ENCODE results near the gene TSPAN4. TPM values are rescaled to one million over a fixed set of nuclear protein-coding genes. Genes with fewer than 3 reads are reported as not detected.

TSPAN4 gene
- total RNA-seq, 2 experiments from 2014 or later = 1.6 to 2.0 TPM

- CTCF ChIA-PET = no interaction called here
- H3K4me3 ChIP-seq (ENCODE audit: low read length) = no peak overlapping the region
- peaks cover 45 to 56% of the 10 kb centered on the region in 2 experiments for H3K27me3 ChIP-seq (ENCODE audit: control insufficient read depth in 1 of 2, insufficient read depth in 2 of 2, low read length in 2 of 2)
- peaks cover 30% of the 10 kb centered on the region for H3K4me1 Mint-ChIP-seq (ENCODE audit: low read depth)
- ATAC-seq (ENCODE audit: poor library complexity) = no peak
- intact Hi-C loops (cut with DNase I, micrococcal nuclease) = no loop called here
- no peak overlapping the region for H3K27ac ChIP-seq (ENCODE audit: low read depth in 1 of 2, low read length in 2 of 2)
- no peaks in the 10 kb centered on the region for H3K9me3 Mint-ChIP-seq
- peaks cover 11% of the 10 kb centered on the region for H3K36me3 Mint-ChIP-seq (ENCODE audit: low read depth)
- TF ChIP-seq CTCF (IDR thresholded peaks at IDR 0.05) = no peak
- H3K27ac Mint-ChIP-seq = no peak overlapping the region
- H3K27me3 Mint-ChIP-seq = peaks cover 45% of the 10 kb centered on the region
- no peak for DNase-seq
- POLR2A ChIA-PET = interaction anchor here (1.1 to 10.0 kb wide), 4 partner anchors 9 to 134 kb away, joined by 3 to 115 read pairs (median 39); partner anchors contain the start of genes DEAF1, PNPLA2, POLR2L and RPLP2
- peaks cover 13% of the 10 kb centered on the region for H3K36me3 ChIP-seq (ENCODE audit: insufficient read depth, low read length)
- H3K4me1 ChIP-seq (ENCODE audit: insufficient read depth, low read length) = peaks cover 65% of the 10 kb centered on the region
- H3K4me3 Mint-ChIP-seq = peak overlapping the region; percentile 63
- H3K9me3 ChIP-seq (ENCODE audit: control insufficient read depth in 1 of 2, insufficient read depth in 1 of 2, low read length in 2 of 2) = peaks cover 0 to 42% of the 10 kb centered on the region in 2 experiments
These were observed 14.0 kb upstream of the TSPAN4 start for GRCh38 chr11:828506-829175.

- Mint-ChIP-seq H3K36me3 (ENCODE audit: low read depth) (peaks cover 11% of the 10 kb centered on the region), H3K27ac (no peak overlapping the region), H3K4me1 (ENCODE audit: low read depth) (peaks cover 37% of the 10 kb centered on the region), H3K27me3 (peaks cover 48% of the 10 kb centered on the region), H3K4me3 (peak overlapping the region; percentile 48), H3K9me3 (no peaks in the 10 kb centered on the region)
- Histone ChIP-seq H3K36me3 (ENCODE audit: insufficient read depth, low read length) (peaks cover 7% of the 10 kb centered on the region), H3K27me3 (ENCODE audit: control insufficient read depth in 1 of 2, insufficient read depth in 2 of 2, low read length in 2 of 2) (peaks cover 45 to 58% of the 10 kb centered on the region in 2 experiments), H3K4me3 (ENCODE audit: low read length) (no peak overlapping the region), H3K4me1 (ENCODE audit: insufficient read depth, low read length) (peaks cover 72% of the 10 kb centered on the region), H3K27ac (ENCODE audit: low read depth in 1 of 2, low read length in 2 of 2) (no peak overlapping the region), H3K9me3 (ENCODE audit: control insufficient read depth in 1 of 2, insufficient read depth in 1 of 2, low read length in 2 of 2) (peaks cover 0 to 42% of the 10 kb centered on the region in 2 experiments)
- ChIA-PET CTCF (no interaction called here), POLR2A (interaction anchor here (1.1 to 10.0 kb wide), 4 partner anchors 9 to 134 kb away, joined by 3 to 115 read pairs (median 39); partner anchors contain the start of genes DEAF1, PNPLA2, POLR2L and RPLP2)
- ATAC-seq (ENCODE audit: poor library complexity) (no peak), DNase-seq (no peak)
- intact Hi-C loops (cut with DNase I, micrococcal nuclease) = no loop called here
- TF ChIP-seq CTCF (IDR thresholded peaks at IDR 0.05) = no peak
These were observed 13.3 kb upstream of the TSPAN4 start for GRCh38 chr11:829176-829846.

GRCh38 chr11:829847-830294 is 12.8 kb upstream of the TSPAN4 start:
- H3K27me3 ChIP-seq (ENCODE audit: control insufficient read depth in 1 of 2, insufficient read depth in 2 of 2, low read length in 2 of 2) = peaks cover 45 to 58% of the 10 kb centered on the region in 2 experiments
- peaks cover 4% of the 10 kb centered on the region for H3K36me3 ChIP-seq (ENCODE audit: insufficient read depth, low read length)
- DNase-seq (peak in 1 of 14 experiments; percentile 6), ATAC-seq (ENCODE audit: poor library complexity) (peak; percentile 8)
- intact Hi-C loops (cut with DNase I, micrococcal nuclease) = loop anchor here in 1 of 2 experiments (1.0 kb wide), 1 partner anchor 10 kb away; no protein-coding TSS in a partner anchor
- ChIA-PET POLR2A (interaction anchor here (1.1 to 10.0 kb wide), 6 partner anchors 10 to 135 kb away, joined by 3 to 115 read pairs (median 6); partner anchors contain the start of genes DEAF1, PNPLA2, POLR2L and RPLP2), CTCF (no interaction called here)
- H3K9me3 Mint-ChIP-seq = no peaks in the 10 kb centered on the region
- H3K4me1 Mint-ChIP-seq (ENCODE audit: low read depth) = peaks cover 39% of the 10 kb centered on the region
- no peak for TF ChIP-seq CTCF (IDR thresholded peaks at IDR 0.05)
- H3K27ac Mint-ChIP-seq = no peak overlapping the region
- peaks cover 0 to 42% of the 10 kb centered on the region in 2 experiments for H3K9me3 ChIP-seq (ENCODE audit: control insufficient read depth in 1 of 2, insufficient read depth in 1 of 2, low read length in 2 of 2)
- peak overlapping the region; percentile 39 for H3K4me3 ChIP-seq (ENCODE audit: low read length)
- peaks cover 77% of the 10 kb centered on the region for H3K4me1 ChIP-seq (ENCODE audit: insufficient read depth, low read length)
- H3K27me3 Mint-ChIP-seq = peaks cover 48% of the 10 kb centered on the region
- peak overlapping the region; percentile 48 for H3K4me3 Mint-ChIP-seq
- H3K36me3 Mint-ChIP-seq (ENCODE audit: low read depth) = peaks cover 7% of the 10 kb centered on the region
- H3K27ac ChIP-seq (ENCODE audit: low read depth in 1 of 2, low read length in 2 of 2) = no peak overlapping the region

Data from CD4-positive, alpha-beta T cell (primary cell).